ENCODE results near the gene TRIM17. TPM values are rescaled to one million over a fixed set of nuclear protein-coding genes. Genes with fewer than 3 reads are reported as not detected.

The TRIM17 gene
- total and polyA plus RNA-seq, 2 of the 13 experiments (the other 11 are each of a cell fraction or from before 2014, with no cell fraction given), result 0.32 to 0.64 TPM

DNA sequence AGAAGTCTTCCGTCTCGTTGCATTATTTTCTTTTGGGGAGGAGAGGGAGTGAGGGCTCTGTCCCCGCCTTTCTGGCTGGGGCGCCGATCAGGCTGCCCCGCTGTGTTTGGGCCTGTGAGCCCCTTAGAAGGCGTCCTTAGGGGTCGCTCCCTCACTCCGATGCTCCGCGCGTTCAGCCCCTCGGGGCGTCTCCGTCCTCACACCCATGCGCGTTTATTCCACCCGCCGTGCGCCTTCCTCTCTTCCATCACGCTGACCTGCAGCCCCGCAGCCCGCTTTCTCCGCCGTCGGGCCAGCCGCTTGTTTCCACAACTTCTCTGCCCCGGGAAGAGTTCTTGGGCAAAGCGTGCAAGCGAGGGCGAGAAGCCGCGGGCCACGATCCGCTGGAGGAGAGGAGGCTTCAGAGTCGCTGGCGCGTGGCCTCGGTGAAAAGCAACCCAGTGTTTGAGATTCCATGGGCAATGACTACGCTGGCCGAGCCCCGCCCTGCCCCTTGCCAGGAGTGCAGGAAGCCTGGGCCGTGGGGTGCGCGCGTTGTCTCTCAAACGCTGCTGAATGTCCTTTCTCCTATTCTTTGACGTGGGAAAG, 37.7 kb downstream of the TRIM17 start:
- 93% methylated on average over 47 of the region's 48 CpGs for WGBS (ENCODE audit: low lambda C conversion rate)
- H3K9ac ChIP-seq (ENCODE audit: insufficient read depth, low read depth, low read length), result no peak overlapping the region
- in situ Hi-C loops (cut with HindIII; ENCODE audit: extremely low pct_ligation_motif_present, low pct_unique_long_range_greater_than_20kb) (no loop called here), intact Hi-C loops (cut with micrococcal nuclease; ENCODE audit: unreplicated experiment) (no loop called here)
- DNase-seq (ENCODE audit: low spot score) (no peak), FAIRE-seq (no peak), ATAC-seq (no peak)
- H4K20me1 ChIP-seq (ENCODE audit: insufficient read depth, low read length), result no peaks in the 10 kb centered on the region
- no peaks in the 10 kb centered on the region; a peak in 1 of 5 replicates for H3K27me3 ChIP-seq (ENCODE audit: control insufficient read depth in 1 of 2, insufficient read depth in 2 of 2, low read length in 2 of 2)
- CTCF ChIA-PET (ENCODE audit: low intra/inter-chr PET ratio, low total read pairs), result no interaction called here
- no peaks in the 10 kb centered on the region for H3K4me1 ChIP-seq (ENCODE audit: insufficient read depth, low read length)
- no peak overlapping the region for H3K4me3 ChIP-seq (replicated peaks in 1 of 3; ENCODE audit: insufficient read depth in 1 of 3, low read depth in 2 of 3, low read length in 3 of 3)
- H3K27ac ChIP-seq (ENCODE audit: extremely low read length, insufficient read depth, low read length), result no peak overlapping the region
- H3K36me3 ChIP-seq (replicated peaks in 1 of 2; ENCODE audit: control insufficient read depth in 1 of 2, insufficient read depth in 2 of 2, low read length in 2 of 2), result no peaks in the 10 kb centered on the region
- H2AFZ ChIP-seq (ENCODE audit: low read length), result no peak overlapping the region
- TF ChIP-seq ZNF143 (CRISPR knock-in tag; IDR thresholded peaks at IDR 0.05) (no peak), BRCA1 (CRISPR knock-in tag; IDR thresholded peaks at IDR 0.05) (no peak), GZF1 (CRISPR knock-in tag; IDR thresholded peaks at IDR 0.05) (no peak), ZNF543 (CRISPR knock-in tag; IDR thresholded peaks at IDR 0.05) (no peak), POLR2G (IDR thresholded peaks at IDR 0.05; ENCODE audit: low read depth, low read length) (no peak), RBFOX2 (IDR thresholded peaks at IDR 0.05; ENCODE audit: low read depth, low read length) (no peak), KLF15 (CRISPR knock-in tag; IDR thresholded peaks at IDR 0.05; ENCODE audit: borderline replicate concordance) (no peak), ZSCAN30 (CRISPR knock-in tag; IDR thresholded peaks at IDR 0.05) (no peak), SMAD9 (CRISPR knock-in tag; IDR thresholded peaks at IDR 0.05) (no peak), ZNF136 (CRISPR knock-in tag; IDR thresholded peaks at IDR 0.05; ENCODE audit: low read depth) (no peak), ZFP36 (IDR thresholded peaks at IDR 0.05; ENCODE audit: borderline replicate concordance, low read depth, low read length, partially characterized antibody) (no peak), ZNF234 (CRISPR knock-in tag; conservative IDR thresholded peaks at IDR 0.05) (no peak)
- TF ChIP-seq, protein P1, sequence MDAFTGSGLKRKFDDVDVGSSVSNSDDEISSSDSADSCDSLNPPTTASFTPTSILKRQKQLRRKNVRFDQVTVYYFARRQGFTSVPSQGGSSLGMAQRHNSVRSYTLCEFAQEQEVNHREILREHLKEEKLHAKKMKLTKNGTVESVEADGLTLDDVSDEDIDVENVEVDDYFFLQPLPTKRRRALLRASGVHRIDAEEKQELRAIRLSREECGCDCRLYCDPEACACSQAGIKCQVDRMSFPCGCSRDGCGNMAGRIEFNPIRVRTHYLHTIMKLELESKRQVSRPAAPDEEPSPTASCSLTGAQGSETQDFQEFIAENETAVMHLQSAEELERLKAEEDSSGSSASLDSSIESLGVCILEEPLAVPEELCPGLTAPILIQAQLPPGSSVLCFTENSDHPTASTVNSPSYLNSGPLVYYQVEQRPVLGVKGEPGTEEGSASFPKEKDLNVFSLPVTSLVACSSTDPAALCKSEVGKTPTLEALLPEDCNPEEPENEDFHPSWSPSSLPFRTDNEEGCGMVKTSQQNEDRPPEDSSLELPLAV (CRISPR knock-in tag; conservative IDR thresholded peaks at IDR 0.05; ENCODE audit: low read depth), result no peak
- TF ChIP-seq, protein P2, sequence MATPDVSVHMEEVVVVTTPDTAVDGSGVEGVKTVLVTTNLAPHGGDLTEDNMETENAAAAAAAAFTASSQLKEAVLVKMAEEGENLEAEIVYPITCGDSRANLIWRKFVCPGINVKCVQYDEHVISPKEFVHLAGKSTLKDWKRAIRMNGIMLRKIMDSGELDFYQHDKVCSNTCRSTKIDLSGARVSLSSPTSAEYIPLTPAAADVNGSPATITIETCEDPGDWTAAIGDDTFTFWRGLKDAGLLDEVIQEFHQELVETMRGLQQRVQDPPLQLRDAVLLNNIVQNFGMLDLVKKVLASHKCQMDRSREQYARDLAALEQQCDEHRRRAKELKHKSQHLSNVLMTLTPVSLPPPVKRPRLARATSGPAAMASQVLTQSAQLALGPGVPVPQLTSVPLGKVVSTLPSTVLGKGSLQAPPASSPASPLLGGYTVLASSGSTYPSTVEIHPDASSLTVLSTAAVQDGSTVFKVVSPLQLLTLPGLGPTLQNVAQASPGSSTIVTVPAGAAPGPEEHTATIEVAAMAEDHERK (CRISPR knock-in tag; IDR thresholded peaks at IDR 0.05; ENCODE audit: low read depth), result no peak
- H3K4me2 ChIP-seq (ENCODE audit: low read depth, low read length), result no peak overlapping the region
- H3K9me3 ChIP-seq (ENCODE audit: low read length), result no peaks in the 10 kb centered on the region
- H3K79me2 ChIP-seq (ENCODE audit: insufficient read depth, low read length), result no peaks in the 10 kb centered on the region
- BruUV-seq (replicated peaks), result no TSS peak
- POLR2A ChIA-PET, result no interaction called here
